HG02678 (cell line): ENCODE results near the gene FADD.
"Not testable (repeated sequence)": the region's sequence is repeated elsewhere in the genome, so short reads cannot be mapped to it uniquely, and the experiment has no call there.

Experiments
- ATAC-seq: cut with Tn5 transposase; IDR thresholded peaks from one replicate; pipeline ENCODE4 v1.9.1; 2021; ENCODE audit warnings: mild to moderate bottlenecking, moderate library complexity; ENCODE audit not compliant: unreplicated experiment

The FADD gene

GRCh38 chr11:70180906-70181305 is 22.2 kb upstream of the FADD start:
- ATAC-seq = no peak

GRCh38 chr11:70182266-70182665 is 20.8 kb upstream of the FADD start:
- ATAC-seq = no peak

GRCh38 chr11:70183032-70183431 is 20.1 kb upstream of the FADD start:
- no peak for ATAC-seq

- ATAC-seq = no peak
Measured at GRCh38 chr11:70183483-70184176, 19.5 kb upstream of the FADD start.

GRCh38 chr11:70184396-70184795 is 18.7 kb upstream of the FADD start:
- no peak for ATAC-seq

- ATAC-seq = no peak
Measured at GRCh38 chr11:70185348-70186055, 17.6 kb upstream of the FADD start.

GRCh38 chr11:70186420-70186819 is 16.7 kb upstream of the FADD start:
- no peak for ATAC-seq

GRCh38 chr11:70186936-70187335 is 16.2 kb upstream of the FADD start:
- no peak for ATAC-seq

GRCh38 chr11:70187771-70188170 is 15.3 kb upstream of the FADD start:
- ATAC-seq = no peak

GRCh38 chr11:70189622-70190021 is 13.5 kb upstream of the FADD start:
- ATAC-seq = no peak

- ATAC-seq = no peak
Measured at GRCh38 chr11:70191495-70192140, 11.5 kb upstream of the FADD start.

GRCh38 chr11:70192666-70193410 is 10.3 kb upstream of the FADD start:
- ATAC-seq = no peak

GRCh38 chr11:70193411-70194292 is 9.4 kb upstream of the FADD start:
- ATAC-seq = no peak

- ATAC-seq = no peak
Measured at GRCh38 chr11:70194792-70195791, 8.0 kb upstream of the FADD start.

- no peak for ATAC-seq
Measured at GRCh38 chr11:70200212-70200844, 2.8 kb upstream of the FADD start.

GRCh38 chr11:70201047-70201446 is 2.0 kb upstream of the FADD start:
- ATAC-seq = not testable (repeated sequence)

GRCh38 chr11:70201882-70202861 is 924 bp upstream of the FADD start:
- no peak for ATAC-seq
